Spleen (tissue), 7 donors: ENCODE results near the gene EPHA5.

ENCODE experiments used
- POLR2A ChIP-seq, 3 donors: fragments of 450-650 bp; IDR thresholded peaks; one replicate each; pipeline ENCODE4 v1.5.1; 2017; ENCODE audit warnings: antibody characterized with exemption in 3 of 3, mild to moderate bottlenecking in 1 of 3
- TF ChIP-seq, protein P1 (sequence below), 11 experiments: fragments of 200-600 bp in 7 of 11; fragments of 450-650 bp in 4 of 11; sonication (generic) in 4 of 11; IDR thresholded peaks in 8 of 11; conservative IDR thresholded peaks in 3 of 11; 1 replicate in 7 of 11; 2 replicates in 4 of 11; pipeline versions ENCODE4 v1.4.0 to v1.8.0; 2016 to 2021; ENCODE audit warnings: antibody characterized with exemption in 11 of 11, inconsistent platforms in 4 of 11, mild to moderate bottlenecking in 1 of 11
- donor health status: DM: no; HTN: no; CAD: no; lungs with moderate emphysema.
- donor health status: DM: no; HTN: no; CAD: no.
- donor health status: DM: no; HTN: no; CAD: no.

GRCh38 chr4:65391814-65392213 lies 278.5 kb downstream of the EPHA5 start:
- TF ChIP-seq, protein P1, sequence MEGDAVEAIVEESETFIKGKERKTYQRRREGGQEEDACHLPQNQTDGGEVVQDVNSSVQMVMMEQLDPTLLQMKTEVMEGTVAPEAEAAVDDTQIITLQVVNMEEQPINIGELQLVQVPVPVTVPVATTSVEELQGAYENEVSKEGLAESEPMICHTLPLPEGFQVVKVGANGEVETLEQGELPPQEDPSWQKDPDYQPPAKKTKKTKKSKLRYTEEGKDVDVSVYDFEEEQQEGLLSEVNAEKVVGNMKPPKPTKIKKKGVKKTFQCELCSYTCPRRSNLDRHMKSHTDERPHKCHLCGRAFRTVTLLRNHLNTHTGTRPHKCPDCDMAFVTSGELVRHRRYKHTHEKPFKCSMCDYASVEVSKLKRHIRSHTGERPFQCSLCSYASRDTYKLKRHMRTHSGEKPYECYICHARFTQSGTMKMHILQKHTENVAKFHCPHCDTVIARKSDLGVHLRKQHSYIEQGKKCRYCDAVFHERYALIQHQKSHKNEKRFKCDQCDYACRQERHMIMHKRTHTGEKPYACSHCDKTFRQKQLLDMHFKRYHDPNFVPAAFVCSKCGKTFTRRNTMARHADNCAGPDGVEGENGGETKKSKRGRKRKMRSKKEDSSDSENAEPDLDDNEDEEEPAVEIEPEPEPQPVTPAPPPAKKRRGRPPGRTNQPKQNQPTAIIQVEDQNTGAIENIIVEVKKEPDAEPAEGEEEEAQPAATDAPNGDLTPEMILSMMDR (IDR thresholded peaks at IDR 0.05 in 8 of 11, conservative IDR thresholded peaks at IDR 0.05 in 3 of 11), result no peak
- no peak for TF ChIP-seq POLR2A (IDR thresholded peaks at IDR 0.05)
